IMR-90 (cell line): Measurements from ENCODE around the gene ZMYND11. TPM values are rescaled to one million over a fixed set of nuclear protein-coding genes. Genes with fewer than 3 reads are reported as not detected.
A peak's percentile ranks its signal among the peaks of the same experiment; 100 is the strongest.

ENCODE experiments used
- ATAC-seq: fragments of 200-7000 bp; cut with Tn5 transposase; 2 replicates; pipeline ENCODE4 v1.9.1; 2020; ENCODE audit warnings: low read depth, mild to moderate bottlenecking, moderate library complexity
- BruUV-seq: library from RNA; stranded (reverse); fragments of 400-500 nt; replicated peaks from 2 replicates; lab custom pipeline; 2021; lab: Mats Ljungman, UMichigan
- CTCF ChIA-PET: fragments of 300-600 bp; formaldehyde crosslinking; extraction: SDS; loops from one replicate; lab custom pipeline; 2021; ENCODE audit warnings: antibody characterized with exemption; lab: Yijun Ruan, JAX
- POLR2A ChIA-PET: fragments of 300-600 bp; sonication (Branson Sonifier 250); formaldehyde crosslinking; loops from one replicate; lab custom pipeline; 2022; ENCODE audit warnings: antibody characterized with exemption; ENCODE audit not compliant: unreplicated experiment; lab: Charles Lee
- DNase-seq: peaks from one replicate; pipeline ENCODE4 v3.0.0; 2013
- H2AFZ ChIP-seq: replicated peaks from 2 replicates; pipeline ENCODE3; 2013; ENCODE audit warnings: low read length, mild to moderate bottlenecking; ENCODE audit not compliant: poor library complexity
- H2AK5ac ChIP-seq: 2 replicates; pipeline ENCODE4 v1.6.1; 2013; ENCODE audit warnings: low read depth, low read length, inconsistent platforms
- H2AK9ac ChIP-seq: replicated peaks from 2 replicates; pipeline ENCODE3; 2013; ENCODE audit warnings: mild to moderate bottlenecking, low read depth, low read length, moderate library complexity; ENCODE audit not compliant: poor library complexity
- H2BK120ac ChIP-seq: 2 replicates; pipeline ENCODE4 v1.6.1; 2013; ENCODE audit warnings: low read depth, low read length, inconsistent platforms
- H2BK15ac ChIP-seq: 3 replicates; pipeline ENCODE4 v1.6.1; 2013; ENCODE audit warnings: low read depth, low read length, inconsistent platforms
- H2BK20ac ChIP-seq: 2 replicates; pipeline ENCODE4 v1.6.1; 2013; ENCODE audit warnings: low read depth, mild to moderate bottlenecking, inconsistent platforms, low read length, moderate library complexity
- H2BK5ac ChIP-seq: 2 replicates; pipeline ENCODE4 v1.6.1; 2013; ENCODE audit warnings: mild to moderate bottlenecking, low read depth, low read length, inconsistent platforms; ENCODE audit not compliant: poor library complexity, severe bottlenecking
- H3K14ac ChIP-seq: replicated peaks from 2 replicates; pipeline ENCODE4 v1.6.1; 2013; ENCODE audit warnings: low read depth, low read length, inconsistent platforms
- H3K18ac ChIP-seq: 2 replicates; pipeline ENCODE4 v1.6.1; 2013; ENCODE audit warnings: low read depth, low read length, control low read depth
- H3K23ac ChIP-seq: 2 replicates; pipeline ENCODE4 v1.6.1; 2013; ENCODE audit warnings: low read depth, low read length, inconsistent platforms
- H3K27ac ChIP-seq: 2 replicates; pipeline ENCODE4 v1.5.1; 2013; ENCODE audit warnings: mild to moderate bottlenecking, control low read depth, low read length; ENCODE audit not compliant: insufficient read depth
- H3K27me3 ChIP-seq: 2 replicates; pipeline ENCODE4 v1.6.1; 2013; ENCODE audit warnings: low read length; ENCODE audit not compliant: control insufficient read depth, insufficient read depth
- H3K36me3 ChIP-seq: 2 replicates; pipeline ENCODE4 v1.6.1; 2013; ENCODE audit warnings: low read length, mixed read lengths; ENCODE audit not compliant: control insufficient read depth, insufficient read depth
- H3K4ac ChIP-seq: 2 replicates; pipeline ENCODE4 v1.6.1; 2013; ENCODE audit warnings: low read depth, low read length, inconsistent platforms
- H3K4me1 ChIP-seq: 2 replicates; pipeline ENCODE4 v1.6.1; 2013; ENCODE audit warnings: low read length, mixed read lengths; ENCODE audit not compliant: control insufficient read depth, insufficient read depth
- H3K4me2 ChIP-seq: 2 replicates; pipeline ENCODE4 v1.6.1; 2013; ENCODE audit warnings: low read depth, mild to moderate bottlenecking, control low read depth, low read length, moderate library complexity
- H3K4me3 ChIP-seq: 2 replicates; pipeline ENCODE4 v1.5.1; 2013; ENCODE audit warnings: low read depth, mild to moderate bottlenecking, control low read depth, low read length, moderate library complexity; ENCODE audit not compliant: insufficient read depth
- H3K56ac ChIP-seq: 2 replicates; pipeline ENCODE4 v1.6.1; 2013; ENCODE audit warnings: low read length, inconsistent platforms; ENCODE audit not compliant: insufficient read depth; ENCODE audit errors: extremely low read depth
- H3K79me1 ChIP-seq, 2 experiments: 2 replicates each; pipeline ENCODE4 v1.6.1; 2013; ENCODE audit warnings: low read length in 2 of 2, inconsistent platforms in 1 of 2, low read depth in 1 of 2
- H3K9ac ChIP-seq: 2 replicates; pipeline ENCODE4 v1.6.1; 2013; ENCODE audit warnings: low read depth, low read length, control low read depth
- H3K9me1 ChIP-seq: 2 replicates; pipeline ENCODE4 v1.6.1; 2013; ENCODE audit warnings: low read length, inconsistent platforms; ENCODE audit not compliant: insufficient read depth
- H3K9me3 ChIP-seq: 2 replicates; pipeline ENCODE4 v1.6.1; 2013; ENCODE audit warnings: low read length; ENCODE audit not compliant: control insufficient read depth, insufficient read depth
- H4K20me1 ChIP-seq: 2 replicates; pipeline ENCODE4 v1.6.1; 2013; ENCODE audit warnings: low read length, inconsistent platforms; ENCODE audit not compliant: insufficient read depth
- H4K5ac ChIP-seq: 2 replicates; pipeline ENCODE4 v1.6.1; 2013; ENCODE audit warnings: mild to moderate bottlenecking, low read depth, low read length, control low read depth
- H4K8ac ChIP-seq, 2 experiments: 2 replicates each; pipeline ENCODE4 v1.6.1; 2013; ENCODE audit warnings: low read depth in 2 of 2, low read length in 2 of 2, control low read depth in 1 of 2, inconsistent platforms in 1 of 2
- H4K91ac ChIP-seq: 2 replicates; pipeline ENCODE4 v1.6.1; 2013; ENCODE audit warnings: low read depth, low read length, inconsistent platforms; ENCODE audit not compliant: insufficient read depth
- CEBPB ChIP-seq: IDR thresholded peaks from 2 replicates; pipeline ENCODE4 v1.6.1; 2012; ENCODE audit warnings: low read depth, low read length, improper control_type of control experiment
- FOS ChIP-seq: fragments of 150-350 bp; IDR thresholded peaks from 2 replicates; pipeline ENCODE4 v1.6.1; 2016; ENCODE audit warnings: low read depth, low read length
- MAFK ChIP-seq: IDR thresholded peaks from 2 replicates; pipeline ENCODE4 v1.6.1; 2012; ENCODE audit warnings: low read depth, low read length, improper control_type of control experiment
- WGBS, 2 experiments: methylation state at CpG; one replicate each; pipeline versions ENCODE4 v1.1.5 to v1.1.7; 2013; ENCODE audit warnings: missing lambda C conversion rate in 2 of 2; ENCODE audit not compliant: insufficient read length in 1 of 2; ENCODE audit errors: extremely low coverage in 2 of 2; 5-methylcytosine and 5-hydroxymethylcytosine counted together
- dilution Hi-C: fragments of 300-500 bp; cut with HindIII; formaldehyde crosslinking; loops from one replicate; pipeline ENCODE4 v1.14.3; 2018; ENCODE audit warnings: low sequenced_read_pairs; ENCODE audit not compliant: unreplicated experiment
- in situ Hi-C: fragments of 300-500 bp; cut with MboI; formaldehyde crosslinking; loops from 3 replicates; pipeline ENCODE4 v1.14.3; 2019; ENCODE audit warnings: low sequenced_read_pairs, inconsistent platforms, mixed read lengths
- intact Hi-C: fragments of 100-400 bp; cut with micrococcal nuclease; formaldehyde crosslinking; loops from 2 replicates; pipeline ENCODE4 v1.10.0; 2022
- polyA plus RNA-seq, 3 experiments: library from polyadenylated mRNA; depleted of rRNA; stranded (reverse); fragments of >200 nt; gene quantifications; 2 replicates each; pipeline ENCODE4 v1.2.3, GENCODE V29; 2012; ENCODE audit warnings: low replicate concordance in 1 of 3
- total RNA-seq: library from RNA; depleted of rRNA; stranded (reverse); fragments of >200 nt; gene quantifications from 2 replicates; pipeline ENCODE4 v1.2.3, GENCODE V29; 2012

The ZMYND11 gene
- total and polyA plus RNA-seq, 2 of the 4 experiments (the other 2 are of a cell fraction): 39.5 to 72.2 TPM

- intact Hi-C loops (no loop called here), dilution Hi-C loops (no loop called here), in situ Hi-C loops (no loop called here)
- no TSS peak for BruUV-seq
- Histone ChIP-seq H2BK20ac (no peak overlapping the region), H2AK5ac (no peak overlapping the region), H3K4me1 (peaks cover 3% of the 10 kb centered on the region), H3K36me3 (no peaks in the 10 kb centered on the region), H3K56ac (no peak overlapping the region), H3K9ac (no peak overlapping the region), H4K8ac (no peak overlapping the region), H2BK15ac (no peak overlapping the region), H4K5ac (no peak overlapping the region), H3K27ac (no peak overlapping the region), H3K14ac (no peak overlapping the region), H2BK5ac (no peak overlapping the region), H3K18ac (no peak overlapping the region), H3K4me3 (no peak overlapping the region), H3K9me3 (no peaks in the 10 kb centered on the region), H3K4me2 (no peak overlapping the region), H3K23ac (no peak overlapping the region), H3K4ac (no peak overlapping the region), H4K20me1 (peaks cover 6% of the 10 kb centered on the region), H2AK9ac (no peak overlapping the region), H3K27me3 (no peaks in the 10 kb centered on the region), H3K79me1 (no peaks in the 10 kb centered on the region), H3K9me1 (peaks cover 5% of the 10 kb centered on the region; the same call in 1 of the 2 replicates), H4K91ac (no peak overlapping the region), H2AFZ (no peak overlapping the region), H2BK120ac (no peak overlapping the region)
- peak; percentile 69 for TF ChIP-seq FOS
- peak; percentile 70 for TF ChIP-seq CEBPB
- TF ChIP-seq MAFK: no peak
- POLR2A ChIA-PET: no interaction called here
- CTCF ChIA-PET: no interaction called here
- DNase-seq (peak; percentile 51), ATAC-seq (peak; percentile 53)
- 60% methylated on average over 1 of the region's 8 CpGs; no CpG with 5 or more reads in 1 of the 2 experiments for WGBS, 2 experiments
Measured at GRCh38 chr10:266974-267425, 131.7 kb downstream of the ZMYND11 start.
